Panc1 (cell line): ENCODE results near the gene CLEC18C. TPM values are rescaled to one million over a fixed set of nuclear protein-coding genes. Genes with fewer than 3 reads are reported as not detected.
"Not testable (repeated sequence)": the region's sequence is repeated elsewhere in the genome, so short reads cannot be mapped to it uniquely, and the experiment has no call there.

Source experiments
- ATAC-seq: fragments of 200-7000 bp; cut with Tn5 transposase; 2 replicates; pipeline ENCODE4 v1.9.1; 2020; ENCODE audit warnings: mild to moderate bottlenecking, moderate library complexity
- BruUV-seq: library from RNA; stranded (reverse); fragments of 400-500 nt; replicated peaks from 2 replicates; lab custom pipeline; 2021; lab: Mats Ljungman, UMichigan
- CTCF ChIA-PET: fragments of 300-600 bp; sonication (Branson Sonifier 250); formaldehyde crosslinking; loops from one replicate; lab custom pipeline; 2022; ENCODE audit warnings: antibody characterized with exemption; lab: Charles Lee
- POLR2A ChIA-PET: fragments of 300-600 bp; sonication (Branson Sonifier 250); formaldehyde crosslinking; loops from one replicate; lab custom pipeline; 2022; ENCODE audit warnings: antibody characterized with exemption; lab: Charles Lee
- DNase-seq: peaks from one replicate; pipeline ENCODE4 v3.0.0-alpha.2; 2010; ENCODE audit warnings: low read depth, low spot score
- H3K27ac ChIP-seq: 2 replicates; pipeline ENCODE4 v1.5.1; 2011; ENCODE audit warnings: mild to moderate bottlenecking, low read length, inconsistent platforms
- H3K27me3 ChIP-seq: fragments of 200-500 bp; sonication (Bioruptor generic); 2 replicates; pipeline ENCODE4 v1.6.0; 2014; ENCODE audit warnings: low read length, inconsistent platforms; ENCODE audit not compliant: control insufficient read depth, insufficient read depth
- H3K36me3 ChIP-seq: fragments of 200-500 bp; sonication (Bioruptor generic); 2 replicates; pipeline ENCODE4 v1.5.1; 2014; ENCODE audit warnings: inconsistent platforms, mild to moderate bottlenecking, low read length, moderate library complexity; ENCODE audit not compliant: control insufficient read depth, insufficient read depth
- H3K4me1 ChIP-seq: 2 replicates; pipeline ENCODE4 v1.5.1; 2011; ENCODE audit warnings: inconsistent platforms, mild to moderate bottlenecking, low read length, moderate library complexity; ENCODE audit not compliant: control insufficient read depth, insufficient read depth
- H3K4me3 ChIP-seq, 2 experiments: 2 replicates each; pipeline ENCODE4 v1.5.1; 2011 to 2012; ENCODE audit warnings: low read depth in 2 of 2, low read length in 2 of 2, mild to moderate bottlenecking in 2 of 2, inconsistent platforms in 1 of 2, moderate library complexity in 1 of 2
- H3K9me3 ChIP-seq: fragments of 200-500 bp; sonication (Bioruptor generic); 2 replicates; pipeline ENCODE4 v1.5.1; 2014; ENCODE audit warnings: low read depth, mild to moderate bottlenecking, inconsistent platforms, low read length, moderate library complexity; ENCODE audit not compliant: control insufficient read depth, insufficient read depth
- in situ Hi-C: cut with HindIII; loops from 2 replicates; pipeline ENCODE4 v1.10.0; 2016; ENCODE audit warnings: low sequenced_read_pairs, low pct_unique_long_range_greater_than_20kb
- intact Hi-C: fragments of 100-400 bp; cut with micrococcal nuclease; formaldehyde crosslinking; loops from one replicate; pipeline ENCODE4 v1.10.0; 2022; ENCODE audit not compliant: unreplicated experiment
- total RNA-seq: library from RNA; stranded (reverse); gene quantifications from one replicate; pipeline ENCODE4 v1.2.1, GENCODE V29; 2021; ENCODE audit not compliant: unreplicated experiment

CLEC18C gene
- total RNA-seq, 1 experiment from 2014 or later, result not detected

DNA sequence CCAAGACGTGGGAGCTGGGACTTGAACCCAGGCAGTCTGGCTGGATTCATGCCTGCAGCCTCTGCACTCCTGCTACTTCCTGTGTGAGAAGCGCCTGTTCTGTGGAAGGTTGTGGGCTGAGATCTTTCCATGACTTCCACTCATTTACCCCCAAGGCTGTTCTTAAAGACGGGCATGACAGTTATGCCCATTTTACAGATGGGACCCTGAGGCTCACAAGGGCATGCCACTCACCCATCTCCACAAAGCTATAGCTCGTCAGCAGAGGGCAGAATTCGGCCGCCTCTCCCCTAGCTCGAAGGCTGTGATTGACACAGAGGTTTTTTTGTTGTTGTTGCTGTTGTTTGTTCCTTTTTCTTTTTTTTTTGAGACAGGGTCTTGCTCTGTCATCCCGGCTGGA lies 26.5 kb downstream of the CLEC18C start:
- CTCF ChIA-PET, ATAC-seq, DNase-seq, intact Hi-C loops, H3K27me3 ChIP-seq, H3K4me1 ChIP-seq, H3K27ac ChIP-seq, POLR2A ChIA-PET, in situ Hi-C loops, BruUV-seq, H3K36me3 ChIP-seq, H3K9me3 ChIP-seq, H3K4me3 ChIP-seq: not testable (repeated sequence)

DNA sequence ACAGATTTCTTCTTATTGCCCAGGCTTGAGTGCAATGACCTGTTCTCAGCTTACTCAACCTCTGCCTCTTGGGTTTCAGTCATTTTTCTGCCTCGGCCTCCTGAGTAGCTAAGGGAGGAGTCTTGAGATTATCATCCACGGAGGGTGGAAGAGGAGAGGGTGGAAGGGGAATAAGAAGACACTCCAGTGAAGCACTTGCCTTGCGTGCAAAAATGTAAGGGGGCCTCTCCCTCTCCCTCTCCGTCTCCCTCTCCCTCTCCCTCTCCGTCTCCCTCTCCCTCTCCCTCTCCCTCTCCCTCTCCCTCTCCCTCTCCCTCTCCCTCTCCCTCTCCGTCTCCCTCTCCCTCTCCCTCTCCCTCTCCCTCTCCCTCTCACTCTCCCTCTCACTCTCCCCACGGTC lies 29.9 kb downstream of the CLEC18C start:
- ATAC-seq, CTCF ChIA-PET, H3K4me1 ChIP-seq, H3K9me3 ChIP-seq, intact Hi-C loops, BruUV-seq, POLR2A ChIA-PET, H3K36me3 ChIP-seq, H3K27ac ChIP-seq, DNase-seq, in situ Hi-C loops, H3K4me3 ChIP-seq, H3K27me3 ChIP-seq: not testable (repeated sequence)

GRCh38 chr16:70204010-70204409 lies 30.4 kb downstream of the CLEC18C start:
- H3K4me1 ChIP-seq, H3K27me3 ChIP-seq, in situ Hi-C loops, H3K27ac ChIP-seq, CTCF ChIA-PET, BruUV-seq, H3K36me3 ChIP-seq, ATAC-seq, H3K9me3 ChIP-seq, intact Hi-C loops, DNase-seq, POLR2A ChIA-PET, H3K4me3 ChIP-seq: not testable (repeated sequence)

DNA sequence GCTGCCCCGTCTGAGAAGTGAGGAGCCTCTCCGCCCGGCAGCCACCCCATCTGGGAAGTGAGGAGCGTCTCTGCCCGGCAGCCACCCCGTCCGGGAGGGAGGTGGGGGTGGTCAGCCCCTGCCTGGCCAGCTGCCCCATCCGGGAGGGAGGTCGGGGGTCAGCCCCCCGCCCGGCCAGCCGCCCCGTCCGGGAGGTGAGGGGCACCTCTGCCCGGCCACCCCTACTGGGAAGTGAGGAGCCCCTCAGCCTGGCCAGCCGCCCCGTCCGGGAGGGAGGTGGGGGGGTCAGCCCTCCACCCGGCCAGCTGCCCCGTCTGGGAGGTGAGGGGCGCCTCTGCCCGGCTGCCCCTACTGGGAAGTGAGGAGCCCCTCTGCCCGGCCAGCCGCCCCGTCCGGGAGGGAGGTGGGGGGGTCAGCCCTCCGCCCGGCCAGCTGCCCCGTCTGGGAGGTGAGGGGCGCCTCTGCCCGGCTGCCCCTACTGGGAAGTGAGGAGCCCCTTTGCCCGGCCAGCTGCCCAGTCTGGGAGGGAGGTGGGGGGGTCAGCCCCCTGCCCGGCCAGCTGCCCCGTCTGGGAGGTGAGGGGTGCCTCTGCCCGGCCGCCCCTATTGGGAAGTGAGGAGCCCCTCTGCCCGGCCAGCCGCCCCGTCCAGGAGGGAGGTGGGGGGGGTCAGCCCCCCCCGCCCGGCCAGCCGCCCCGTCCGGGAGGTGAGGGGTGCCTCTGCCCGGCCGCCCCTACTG lies 31.2 kb downstream of the CLEC18C start:
- BruUV-seq, result not testable (repeated sequence)

DNA sequence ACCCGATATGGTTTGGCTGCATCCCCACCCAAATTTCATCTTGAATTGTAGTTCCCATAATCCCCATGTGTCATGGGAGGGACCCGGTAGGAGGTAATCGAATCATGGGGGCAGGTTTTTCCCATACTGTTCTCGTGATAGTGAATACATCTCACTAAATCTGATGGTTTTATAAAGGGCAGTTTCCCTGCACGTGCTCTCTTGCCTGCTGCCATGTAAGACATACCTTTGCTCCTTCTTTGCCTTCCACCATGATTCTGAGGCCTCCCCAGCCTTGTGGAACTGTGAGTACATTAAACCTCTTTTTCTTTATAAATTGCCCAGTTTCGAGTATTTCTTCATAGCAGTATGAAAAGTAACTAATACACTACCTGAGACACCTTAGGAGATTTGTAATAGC lies 32.8 kb downstream of the CLEC18C start:
- POLR2A ChIA-PET, DNase-seq, H3K27ac ChIP-seq, in situ Hi-C loops, H3K27me3 ChIP-seq, H3K4me3 ChIP-seq, H3K4me1 ChIP-seq, H3K9me3 ChIP-seq, intact Hi-C loops, H3K36me3 ChIP-seq, BruUV-seq, CTCF ChIA-PET, ATAC-seq: not testable (repeated sequence)

More for the DNA sequence above, 31.2 kb downstream of the CLEC18C start:
- CTCF ChIA-PET, in situ Hi-C loops, intact Hi-C loops, H3K4me3 ChIP-seq, H3K4me1 ChIP-seq, DNase-seq, H3K36me3 ChIP-seq, POLR2A ChIA-PET, H3K27ac ChIP-seq, H3K27me3 ChIP-seq, H3K9me3 ChIP-seq, ATAC-seq: not testable (repeated sequence)

DNA sequence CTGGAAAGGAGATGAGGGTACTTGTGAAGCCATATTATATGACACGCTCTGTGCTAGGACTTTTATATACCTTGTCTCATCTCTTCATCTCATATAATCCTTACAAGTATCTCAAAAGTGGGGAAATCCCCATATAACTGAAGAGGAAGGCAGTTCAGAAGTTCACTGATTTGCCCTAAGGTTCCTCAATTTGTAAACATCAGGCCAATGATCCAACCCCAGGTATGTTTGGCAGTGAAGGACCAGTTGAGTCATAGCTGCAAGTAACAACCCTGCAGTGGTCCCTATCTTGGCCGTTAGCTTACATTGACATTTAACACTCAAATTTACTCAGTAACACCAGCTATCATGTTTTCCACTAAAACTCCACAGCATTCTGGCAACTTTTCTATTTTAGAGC lies 45.0 kb downstream of the CLEC18C start:
- ATAC-seq, CTCF ChIA-PET, in situ Hi-C loops, H3K4me1 ChIP-seq, DNase-seq, intact Hi-C loops, H3K9me3 ChIP-seq, H3K27me3 ChIP-seq, H3K36me3 ChIP-seq, POLR2A ChIA-PET, H3K4me3 ChIP-seq, H3K27ac ChIP-seq: not testable (repeated sequence)
- BruUV-seq, result TSS peak; percentile 20

GRCh38 chr16:70222574-70222973 lies 49.0 kb downstream of the CLEC18C start:
- H3K9me3 ChIP-seq, POLR2A ChIA-PET, H3K36me3 ChIP-seq, in situ Hi-C loops, H3K4me1 ChIP-seq, BruUV-seq, H3K4me3 ChIP-seq, ATAC-seq, H3K27ac ChIP-seq, H3K27me3 ChIP-seq, intact Hi-C loops, DNase-seq, CTCF ChIA-PET: not testable (repeated sequence)
